ENCODE results near the gene TDRD1.

DNA sequence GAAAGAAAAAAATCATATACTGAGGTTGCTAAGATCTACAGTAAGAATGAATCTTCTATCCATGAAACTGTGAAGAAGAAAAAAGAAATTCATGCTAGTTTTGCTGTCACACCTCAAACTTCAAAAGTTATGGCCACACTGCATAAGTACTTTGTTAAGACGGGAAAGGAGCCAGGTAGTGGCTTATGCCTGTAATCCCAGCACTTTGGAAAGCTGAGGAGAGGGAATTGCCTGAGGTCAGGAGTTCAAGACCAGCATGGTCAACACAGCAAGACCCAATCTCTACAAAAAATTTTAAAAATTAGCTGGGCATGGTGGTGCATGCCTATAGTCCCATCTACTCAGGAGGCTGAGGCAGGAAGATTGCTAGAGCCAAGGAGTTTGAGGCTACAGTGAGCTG is 27.3 kb upstream of the TDRD1 start:
- TF ChIP-seq POLR2A (IDR thresholded peaks at IDR 0.05) (no peak), POLR2AphosphoS5 (IDR thresholded peaks at IDR 0.05; ENCODE audit: insufficient read depth in 1 of 2, low read depth in 1 of 2) (no peak)
- TF ChIP-seq, protein P1, sequence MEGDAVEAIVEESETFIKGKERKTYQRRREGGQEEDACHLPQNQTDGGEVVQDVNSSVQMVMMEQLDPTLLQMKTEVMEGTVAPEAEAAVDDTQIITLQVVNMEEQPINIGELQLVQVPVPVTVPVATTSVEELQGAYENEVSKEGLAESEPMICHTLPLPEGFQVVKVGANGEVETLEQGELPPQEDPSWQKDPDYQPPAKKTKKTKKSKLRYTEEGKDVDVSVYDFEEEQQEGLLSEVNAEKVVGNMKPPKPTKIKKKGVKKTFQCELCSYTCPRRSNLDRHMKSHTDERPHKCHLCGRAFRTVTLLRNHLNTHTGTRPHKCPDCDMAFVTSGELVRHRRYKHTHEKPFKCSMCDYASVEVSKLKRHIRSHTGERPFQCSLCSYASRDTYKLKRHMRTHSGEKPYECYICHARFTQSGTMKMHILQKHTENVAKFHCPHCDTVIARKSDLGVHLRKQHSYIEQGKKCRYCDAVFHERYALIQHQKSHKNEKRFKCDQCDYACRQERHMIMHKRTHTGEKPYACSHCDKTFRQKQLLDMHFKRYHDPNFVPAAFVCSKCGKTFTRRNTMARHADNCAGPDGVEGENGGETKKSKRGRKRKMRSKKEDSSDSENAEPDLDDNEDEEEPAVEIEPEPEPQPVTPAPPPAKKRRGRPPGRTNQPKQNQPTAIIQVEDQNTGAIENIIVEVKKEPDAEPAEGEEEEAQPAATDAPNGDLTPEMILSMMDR (IDR thresholded peaks at IDR 0.05) = no peak

Measured in vagina (tissue), 2 donors.